Ureter (tissue), 1 donor: ENCODE results near the gene TTYH2. TPM values are rescaled to one million over a fixed set of nuclear protein-coding genes. Genes with fewer than 3 reads are reported as not detected.

Experiments used
- DNase-seq: peaks from one replicate; pipeline ENCODE4 v3.0.0-alpha.2; 2020; ENCODE audit warnings: low spot score
- total RNA-seq: library from RNA; stranded (reverse); gene quantifications from one replicate; pipeline ENCODE4 v1.2.4, GENCODE V29; 2023
- donor health status: DM: yes; HTN: yes; CAD: no.

Gene TTYH2
- total RNA-seq, 1 donor from 2014 or later, result 8.2 TPM

GRCh38 chr17:74214484-74215341 is 1.3 kb downstream of the TTYH2 start:
- DNase-seq, result no peak

- DNase-seq, result no peak
Observed at GRCh38 chr17:74215342-74215727, 2.0 kb downstream of the TTYH2 start.

DNA sequence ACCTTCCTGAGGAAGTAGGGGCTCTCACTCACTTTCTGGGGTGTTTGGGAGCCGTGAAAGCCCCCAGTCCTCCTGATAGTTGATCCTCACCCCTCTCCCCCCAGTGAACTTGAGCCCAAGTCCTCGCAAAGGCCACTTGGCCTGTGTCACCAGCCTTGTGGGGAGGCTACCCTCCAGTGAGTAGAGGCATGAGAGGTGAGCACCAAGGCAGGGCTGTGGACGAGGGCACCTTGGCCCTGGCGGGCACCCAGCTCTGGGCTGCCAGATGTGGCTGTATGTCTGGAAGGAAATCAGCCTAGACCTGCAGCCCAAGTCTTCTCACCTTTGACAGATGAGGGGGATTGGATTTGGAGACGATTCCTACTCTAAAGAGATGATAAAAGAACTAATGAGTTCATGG is 3.1 kb downstream of the TTYH2 start:
- DNase-seq, result no peak

DNA sequence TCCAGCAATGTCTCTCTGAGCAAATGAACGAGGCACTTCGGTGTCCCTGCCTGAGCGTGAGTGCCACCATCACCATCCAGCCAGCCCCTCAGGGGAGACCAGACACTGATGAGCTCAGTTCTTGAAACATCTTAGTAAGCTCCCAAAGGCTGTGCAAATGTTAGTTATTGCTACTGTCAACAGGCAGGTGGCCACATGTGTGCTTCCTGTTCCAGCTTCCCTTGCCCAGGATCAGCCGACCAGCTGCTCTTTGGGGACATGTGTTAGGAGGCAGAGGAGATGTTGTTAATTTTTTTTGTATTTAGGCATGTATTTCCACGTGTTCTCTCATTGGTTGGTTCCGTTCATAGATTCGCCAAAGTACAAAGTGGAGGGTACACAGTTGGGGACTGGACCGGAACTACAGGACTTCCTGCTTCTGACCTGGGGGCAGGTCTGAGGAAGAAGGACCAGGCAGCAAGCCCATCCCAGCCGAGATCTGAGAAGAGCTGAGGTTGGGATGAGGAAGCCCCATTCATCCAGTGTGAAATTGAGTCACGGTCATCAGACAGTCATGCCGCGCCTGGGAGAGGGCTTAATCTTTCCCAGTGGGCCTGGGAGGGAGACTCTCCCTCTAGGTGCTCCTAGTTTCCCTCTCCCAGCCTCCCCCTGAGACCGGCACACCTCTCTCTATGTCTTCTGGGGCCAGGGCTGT is 3.8 kb downstream of the TTYH2 start:
- no peak for DNase-seq

- DNase-seq, result no peak
Observed at GRCh38 chr17:74217888-74218287, 4.5 kb downstream of the TTYH2 start.

GRCh38 chr17:74218436-74218835 is 5.1 kb downstream of the TTYH2 start:
- no peak for DNase-seq

DNA sequence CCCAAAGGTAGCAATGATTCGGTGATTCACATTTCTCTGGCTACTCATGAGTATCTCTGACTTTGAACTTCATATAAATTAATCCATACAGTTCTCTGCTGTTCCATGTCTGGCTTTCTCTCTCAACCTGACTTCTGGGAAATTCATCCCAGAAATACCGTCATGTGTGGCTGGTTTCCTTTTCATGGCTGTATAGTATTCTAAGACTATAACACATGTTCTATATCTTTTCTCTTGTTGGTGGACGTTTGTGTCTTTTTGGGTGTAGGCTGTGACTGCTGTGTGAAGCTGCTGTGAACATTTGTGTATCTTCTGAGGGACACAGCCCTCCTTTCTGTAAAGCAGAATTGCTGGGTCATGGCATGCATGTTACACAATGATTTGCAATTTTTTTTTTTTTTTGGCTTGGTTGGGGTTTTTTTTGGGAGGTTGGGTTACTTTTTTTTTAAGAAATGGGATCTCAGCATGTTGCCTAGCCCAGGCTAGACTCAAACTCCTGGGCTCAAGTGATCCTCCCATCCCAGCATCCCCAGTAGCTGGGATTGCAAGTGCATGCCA is 6.3 kb downstream of the TTYH2 start:
- no peak for DNase-seq

DNA sequence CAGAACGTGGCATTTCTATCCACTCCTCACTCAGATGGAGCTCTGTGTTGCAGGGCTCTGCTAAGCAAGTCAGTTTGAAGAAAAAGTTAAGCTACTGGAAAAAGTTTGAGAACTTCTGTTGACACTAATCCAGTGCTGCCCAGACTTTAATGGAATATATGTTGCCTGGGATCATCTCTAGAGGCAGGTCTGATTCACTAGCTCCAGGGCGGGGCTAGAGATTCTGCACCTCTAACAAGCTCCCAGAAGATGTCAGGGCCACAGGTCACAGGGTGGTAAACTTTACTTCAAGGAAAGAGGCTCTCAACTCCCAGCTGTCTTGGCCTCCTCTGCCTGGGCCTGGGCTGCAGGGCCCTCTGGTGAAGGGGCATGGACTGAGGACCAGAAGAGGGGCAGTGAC is 6.8 kb downstream of the TTYH2 start:
- DNase-seq, result no peak

- DNase-seq, result no peak
Observed at GRCh38 chr17:74220946-74221818, 7.8 kb downstream of the TTYH2 start.

DNA sequence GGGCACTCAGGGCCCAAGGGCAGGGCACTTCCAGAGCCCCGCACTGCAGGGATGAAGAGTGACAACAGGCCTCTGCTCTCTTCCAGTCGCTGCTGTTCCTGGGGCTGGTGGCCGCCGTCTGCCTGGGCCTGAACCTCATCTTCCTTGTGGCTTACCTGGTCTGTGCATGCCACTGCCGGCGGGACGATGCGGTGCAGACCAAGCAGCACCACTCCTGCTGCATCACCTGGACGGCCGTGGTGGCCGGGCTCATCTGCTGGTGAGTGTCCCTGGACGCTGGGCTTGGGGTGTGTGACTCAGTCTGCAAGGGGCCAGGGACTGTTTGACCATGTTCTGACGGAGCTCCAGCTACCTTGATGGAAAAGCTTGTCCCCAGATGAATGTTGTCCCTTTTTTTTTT is 9.0 kb downstream of the TTYH2 start:
- no peak for DNase-seq

GRCh38 chr17:74223901-74224300 is 10.5 kb downstream of the TTYH2 start:
- no peak for DNase-seq

DNA sequence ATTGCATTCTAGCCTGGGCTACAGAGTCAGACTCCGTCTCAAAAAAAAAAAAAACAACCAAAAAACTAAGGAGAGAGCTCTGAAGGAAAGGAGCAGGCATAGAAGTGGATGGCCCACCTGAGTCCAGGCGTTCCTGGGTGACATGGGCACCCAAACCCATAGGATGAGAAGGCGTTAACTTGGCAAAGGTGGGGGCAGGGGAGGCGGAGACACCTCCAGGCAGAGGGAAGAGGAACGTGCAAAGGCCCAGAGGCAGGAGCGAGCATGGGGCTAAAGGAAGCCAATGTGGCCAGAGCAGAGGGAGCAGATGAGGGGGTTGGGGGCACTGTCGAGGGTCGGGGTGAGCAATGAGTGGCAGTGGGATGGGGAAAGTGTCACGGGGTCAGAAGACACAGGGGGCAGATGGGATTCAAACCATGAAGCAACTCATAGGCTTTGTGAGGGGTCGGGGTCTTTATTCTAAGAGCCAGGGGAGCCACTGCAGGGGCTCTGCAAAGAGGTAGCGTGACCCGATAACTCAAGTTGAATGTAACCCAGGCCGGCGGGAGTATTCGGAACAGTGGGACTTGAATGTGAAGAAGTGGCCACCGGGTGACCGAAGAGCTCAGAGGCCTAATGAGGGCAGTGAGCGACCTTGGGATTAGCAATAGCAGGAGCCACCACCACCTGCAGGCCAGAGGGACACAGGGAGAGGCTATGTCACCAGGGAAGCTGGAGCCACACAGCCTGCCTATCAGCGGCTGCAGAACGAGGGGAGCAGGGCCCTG is 11.8 kb downstream of the TTYH2 start:
- DNase-seq, result no peak

GRCh38 chr17:74226252-74226651 is 12.9 kb downstream of the TTYH2 start:
- no peak for DNase-seq

- DNase-seq, result no peak
Observed at GRCh38 chr17:74227271-74228080, 14.1 kb downstream of the TTYH2 start.

DNA sequence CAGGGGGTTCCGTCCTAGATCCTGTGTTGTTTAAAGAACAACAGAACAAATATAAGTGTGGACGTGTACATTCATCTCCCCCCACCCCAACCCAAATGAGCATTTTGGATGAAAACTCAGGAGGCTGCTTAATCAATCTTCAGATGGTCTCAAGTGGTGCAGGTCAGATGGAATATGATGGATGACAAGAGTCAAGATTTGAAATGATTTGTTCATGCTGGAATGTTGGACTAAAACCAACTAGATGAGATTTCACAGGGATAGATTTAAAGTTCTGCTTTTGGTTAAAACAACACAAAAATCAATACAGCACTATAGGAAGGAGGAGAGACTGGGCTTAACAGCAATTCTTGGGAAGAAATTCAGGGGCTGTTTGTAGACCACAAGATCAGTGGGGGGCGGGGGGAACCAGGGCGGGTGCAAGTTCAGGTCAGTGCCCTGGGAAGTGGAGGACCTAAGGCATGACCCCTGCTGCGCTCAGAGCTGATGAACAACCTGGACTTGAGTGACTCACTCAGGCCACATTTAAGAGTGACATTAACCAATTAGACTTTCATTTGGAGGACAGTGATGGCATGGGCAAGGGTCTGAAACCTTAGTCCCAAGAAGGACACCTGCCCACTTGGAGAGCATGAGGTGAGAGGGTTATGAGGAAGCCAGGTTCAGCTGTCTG is 15.1 kb downstream of the TTYH2 start:
- no peak for DNase-seq

DNA sequence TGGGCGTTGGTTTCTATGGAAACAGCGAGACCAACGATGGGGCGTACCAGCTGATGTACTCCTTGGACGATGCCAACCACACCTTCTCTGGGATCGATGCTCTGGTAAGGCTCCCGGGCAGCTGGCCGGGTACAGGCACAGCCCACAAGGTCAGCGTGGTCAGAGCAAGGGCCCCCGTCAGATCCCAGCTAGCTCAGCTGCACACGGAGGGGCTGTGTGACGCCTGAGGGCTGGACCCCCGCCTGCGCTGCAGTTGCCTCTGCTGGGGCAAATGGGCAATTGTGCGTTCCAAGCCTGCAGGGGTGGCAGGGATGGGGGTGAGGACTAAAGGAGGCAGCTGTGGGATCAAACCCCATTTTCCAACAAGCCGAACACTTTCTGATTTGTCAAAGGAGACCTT is 17.5 kb downstream of the TTYH2 start:
- DNase-seq, result no peak

GRCh38 chr17:74231928-74232907 is 18.8 kb downstream of the TTYH2 start:
- no peak for DNase-seq

- DNase-seq, result no peak
Observed at GRCh38 chr17:74233937-74234336, 20.6 kb downstream of the TTYH2 start.

- no peak for DNase-seq
Observed at GRCh38 chr17:74234486-74234885, 21.1 kb downstream of the TTYH2 start.
